LNCAP (cell line): Measurements from ENCODE around the gene NOTCH2.
"Not testable (repeated sequence)": the region's sequence is repeated elsewhere in the genome, so short reads cannot be mapped to it uniquely, and the experiment has no call there.

Source experiments
- CTCF ChIP-seq: fragments of 450-650 bp; IDR thresholded peaks from 2 replicates; pipeline ENCODE4 v1.5.1; 2017; ENCODE audit warnings: mild to moderate bottlenecking

The NOTCH2 gene

GRCh38 chr1:120069067-120069919 lies at the start of gene NOTCH2:
Gene NOTCH2 (minus strand): TSS chr1:120069662. CDS start chr1:120069406, 256 bp downstream.
- TF ChIP-seq CTCF: not testable (repeated sequence)

GRCh38 chr1:119988306-119989062 lies 81.0 kb downstream of the NOTCH2 start:
- no peak for TF ChIP-seq CTCF

DNA sequence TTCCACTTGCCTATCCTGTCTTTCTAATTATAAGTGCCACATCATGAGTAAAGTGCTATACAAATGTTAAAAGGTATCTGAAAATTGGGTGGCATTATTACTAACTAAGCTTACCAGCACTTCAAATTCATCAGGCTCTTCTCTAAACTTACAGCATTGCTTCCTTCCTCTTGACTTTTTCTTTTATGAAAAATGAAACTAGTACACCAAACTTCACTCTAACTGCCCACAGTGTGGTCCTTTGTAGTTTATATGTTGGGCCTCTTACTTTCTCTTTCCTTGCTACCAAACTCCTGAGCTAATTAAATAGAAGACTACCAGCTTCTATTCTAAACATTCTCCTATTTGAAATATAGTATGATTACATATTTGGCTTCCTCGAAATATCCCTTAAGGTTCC lies 81.8 kb downstream of the NOTCH2 start:
- no peak for TF ChIP-seq CTCF

GRCh38 chr1:119987112-119987511 lies 82.3 kb downstream of the NOTCH2 start:
- TF ChIP-seq CTCF: no peak

- TF ChIP-seq CTCF: no peak
Observed at GRCh38 chr1:119986007-119986497, 83.4 kb downstream of the NOTCH2 start.

DNA sequence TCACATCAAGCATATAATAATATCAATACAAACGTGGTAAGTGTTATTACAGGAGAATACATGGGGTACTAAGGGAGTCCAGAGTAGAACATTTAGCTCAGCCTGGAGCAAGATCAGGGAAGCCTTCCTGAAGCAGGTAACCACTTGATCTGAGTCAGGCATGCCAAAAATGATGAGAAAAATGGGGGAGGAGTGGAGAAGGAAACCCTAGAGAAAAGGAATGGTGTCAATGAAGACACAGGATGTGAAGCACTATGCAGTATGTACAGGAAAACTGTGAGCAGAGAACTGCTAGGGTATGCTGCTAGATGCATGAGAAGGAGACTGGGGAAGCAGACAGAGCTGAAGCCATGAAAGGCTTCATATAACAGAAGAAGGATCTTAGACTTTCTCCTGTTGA lies 84.7 kb downstream of the NOTCH2 start:
- TF ChIP-seq CTCF: no peak

DNA sequence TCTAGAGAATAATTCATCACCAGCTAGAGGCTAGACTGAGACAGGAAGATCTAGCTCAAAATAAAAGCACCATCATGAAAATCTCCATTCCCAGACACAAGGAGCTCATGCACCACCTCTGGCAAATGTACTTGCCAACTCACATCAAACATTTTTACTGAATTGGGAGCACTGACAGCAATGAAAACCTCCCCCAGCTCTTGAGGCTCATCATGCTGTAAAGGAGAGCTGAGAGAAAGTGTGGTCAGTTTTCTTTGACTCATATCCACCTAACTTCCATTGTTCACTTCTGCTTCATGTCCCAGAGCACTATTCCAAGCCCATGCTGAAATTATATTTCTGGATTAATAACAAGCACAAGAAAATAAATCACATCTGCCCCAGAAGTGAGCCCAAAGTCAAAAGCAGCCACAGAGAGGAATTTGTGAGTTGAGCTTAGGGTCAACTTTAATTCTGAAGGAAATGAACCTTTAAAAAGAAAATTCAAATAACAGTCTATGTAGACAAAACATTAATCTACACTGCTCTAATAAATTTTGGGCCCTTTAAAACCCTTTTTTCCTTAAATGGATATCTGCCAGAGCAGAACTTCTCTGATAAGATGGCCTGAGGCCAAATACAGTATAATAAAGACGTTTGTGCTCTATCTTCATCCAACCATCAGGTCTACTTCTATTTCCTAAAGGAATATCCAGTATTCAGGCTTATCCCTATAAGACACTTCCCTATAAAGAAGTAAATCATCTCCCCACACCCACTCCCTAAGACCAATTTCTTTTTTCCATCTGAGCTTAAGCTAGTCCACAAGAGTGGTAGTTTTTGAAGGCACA lies 87.3 kb downstream of the NOTCH2 start:
- no peak for TF ChIP-seq CTCF
